DMS53 treated with DMSO at 0.1 percent for 48 hours (cell line): ENCODE results near the gene GABRG3.
A peak's percentile ranks its signal among the peaks of the same experiment; 100 is the strongest.
"Not testable (repeated sequence)": the region's sequence is repeated elsewhere in the genome, so short reads cannot be mapped to it uniquely, and the experiment has no call there.

Experiments
- DNase-seq: peaks from one replicate; lab custom pipeline; 2025; ENCODE audit not compliant: unreplicated experiment; lab: John Stamatoyannopoulos, UW

Gene GABRG3

DNA sequence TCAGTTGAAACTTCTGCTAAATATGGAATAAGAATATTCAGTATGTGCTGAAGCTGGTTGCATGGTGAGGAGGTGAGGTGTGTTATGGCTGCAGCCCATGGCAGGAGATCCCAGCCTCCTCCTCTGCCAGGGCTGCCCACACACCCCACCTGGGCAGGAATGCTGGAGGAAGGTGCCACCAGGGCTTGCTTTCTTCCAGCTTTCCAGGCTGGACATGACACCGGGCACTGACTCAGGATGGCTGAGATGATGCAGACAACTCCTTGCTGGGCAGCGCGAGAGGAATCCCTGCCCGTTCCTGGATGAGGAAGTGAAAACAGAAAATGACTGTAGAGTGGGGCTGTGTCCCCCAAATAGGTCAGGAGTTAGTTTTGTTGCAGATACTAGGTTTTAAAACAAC is 14.1 kb downstream of the GABRG3 start:
- no peak for DNase-seq

DNA sequence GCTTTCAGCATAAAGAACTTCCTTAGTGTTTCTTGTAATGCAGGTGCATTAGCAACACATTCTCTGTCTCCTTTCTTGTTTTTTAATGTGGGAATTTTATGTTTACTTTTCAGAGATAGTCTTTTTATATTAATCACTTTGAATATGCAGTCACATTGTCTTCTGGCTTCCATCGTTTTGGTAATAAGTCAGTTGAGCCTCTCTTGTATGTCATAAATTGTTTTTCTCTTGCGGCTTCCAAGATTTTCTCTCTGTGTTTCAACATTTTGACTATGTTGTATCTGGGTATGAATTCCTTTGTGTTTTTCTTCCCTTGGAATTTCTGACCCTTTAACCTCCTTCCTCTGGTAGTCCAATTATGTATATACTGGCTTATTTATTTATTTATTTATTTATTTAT is 25.3 kb downstream of the GABRG3 start:
- DNase-seq: no peak

DNA sequence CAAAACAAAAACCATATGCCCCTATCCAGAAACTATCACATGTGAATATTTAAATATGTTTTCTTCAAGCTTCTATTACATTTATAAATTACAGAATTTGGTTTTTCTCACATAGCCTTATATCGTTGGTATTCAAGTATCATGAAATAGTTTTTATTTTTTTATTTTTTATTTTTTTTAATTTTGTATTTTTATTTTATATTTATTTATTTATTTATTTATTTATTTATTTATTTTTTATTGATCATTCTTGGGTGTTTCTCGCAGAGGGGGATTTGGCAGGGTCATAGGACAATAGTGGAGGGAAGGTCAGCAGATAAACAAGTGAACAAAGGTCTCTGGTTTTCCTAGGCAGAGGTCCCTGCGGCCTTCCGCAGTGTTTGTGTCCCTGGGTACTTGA is 32.0 kb downstream of the GABRG3 start:
- DNase-seq: not testable (repeated sequence)

DNA sequence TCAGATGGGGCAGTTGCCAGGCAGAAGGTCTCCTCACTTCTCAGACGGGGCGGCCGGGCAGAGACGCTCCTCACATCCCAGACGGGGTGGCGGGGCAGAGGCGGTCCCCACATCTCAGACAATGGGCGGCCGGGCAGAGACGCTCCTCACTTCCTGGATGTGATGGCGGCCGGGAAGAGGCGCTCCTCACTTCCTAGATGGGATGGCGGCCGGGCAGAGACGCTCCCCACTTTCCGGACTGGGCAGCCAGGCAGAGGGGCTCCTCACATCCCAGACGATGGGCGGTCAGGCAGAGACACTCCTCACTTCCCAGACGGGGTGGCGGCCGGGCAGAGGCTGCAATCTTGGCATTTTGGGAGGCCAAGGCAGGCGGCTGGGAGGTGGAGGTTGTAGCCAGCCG is 33.2 kb downstream of the GABRG3 start:
- DNase-seq: not testable (repeated sequence)

DNA sequence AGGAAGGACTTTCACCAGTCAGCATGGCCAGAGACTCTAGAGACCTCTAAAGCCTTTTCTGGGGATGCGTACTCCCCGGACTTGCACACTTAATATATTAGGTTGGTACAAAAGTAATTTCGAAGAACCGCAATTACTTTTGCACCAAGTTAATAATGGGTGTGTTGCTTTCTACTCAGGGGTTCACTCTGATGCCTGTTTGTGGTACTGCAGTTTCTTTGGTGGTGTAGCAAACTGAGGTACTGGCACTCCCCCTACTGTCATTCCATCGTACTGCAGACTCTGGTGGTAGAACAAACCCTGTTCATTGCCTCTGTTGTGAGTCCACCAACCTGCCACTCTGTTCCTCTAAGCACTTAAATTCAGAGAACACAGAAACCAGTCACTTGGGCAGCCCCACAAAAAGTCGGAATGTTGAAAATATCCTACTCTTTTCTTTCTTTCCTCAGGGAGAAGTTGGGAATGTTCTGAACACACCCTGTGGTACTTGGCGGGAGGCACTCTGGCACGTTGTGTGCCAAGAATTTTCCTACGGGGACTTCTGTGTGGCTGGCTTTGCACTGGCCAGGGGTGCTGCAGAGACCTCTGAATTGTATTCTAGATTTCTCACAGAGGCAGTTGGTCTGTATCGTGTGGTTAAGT is 46.3 kb downstream of the GABRG3 start:
- DNase-seq: peak; percentile 53

DNA sequence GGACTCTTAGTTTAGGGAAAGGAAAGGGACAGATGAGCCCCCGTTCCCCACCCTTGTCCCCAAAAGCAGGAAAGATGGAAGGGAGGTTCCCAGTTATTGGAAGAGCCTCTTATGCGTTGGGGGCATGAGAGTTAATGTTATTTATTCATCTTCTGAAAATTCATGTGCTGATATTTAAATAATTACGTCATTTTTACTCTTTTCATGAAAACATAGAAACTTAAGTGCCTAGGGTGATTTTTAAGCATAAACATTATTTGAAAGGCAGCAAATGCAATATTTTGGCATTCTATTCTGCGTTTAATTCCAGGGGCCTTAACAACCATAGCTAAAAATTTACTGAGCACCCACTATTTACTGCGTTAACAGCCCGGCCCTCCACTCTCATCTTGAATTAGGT is 48.7 kb downstream of the GABRG3 start:
- DNase-seq: no peak

DNA sequence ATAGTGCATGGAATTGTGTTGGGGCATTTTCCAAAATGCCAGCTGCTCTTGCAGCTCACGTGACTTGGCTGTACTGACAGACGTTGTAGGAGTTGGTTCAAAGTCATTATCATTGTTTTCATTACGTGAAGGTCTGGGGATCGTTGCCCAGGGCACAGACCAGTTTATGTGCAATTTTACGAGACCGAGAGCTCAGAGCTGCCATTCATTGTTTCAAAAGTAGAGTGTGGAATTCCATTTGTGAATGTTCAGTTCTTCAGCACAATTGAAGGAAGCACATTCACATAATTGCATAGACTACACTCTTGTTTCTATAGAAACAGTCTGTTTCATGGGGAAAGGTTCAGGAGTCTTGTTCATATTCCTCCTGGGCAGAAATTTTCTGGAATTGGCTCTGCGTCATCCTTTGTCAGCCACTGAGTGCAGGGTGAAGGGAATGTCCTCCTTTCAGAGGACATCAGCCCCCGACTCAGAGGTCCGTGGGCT is 54.5 kb downstream of the GABRG3 start:
- no peak for DNase-seq

DNA sequence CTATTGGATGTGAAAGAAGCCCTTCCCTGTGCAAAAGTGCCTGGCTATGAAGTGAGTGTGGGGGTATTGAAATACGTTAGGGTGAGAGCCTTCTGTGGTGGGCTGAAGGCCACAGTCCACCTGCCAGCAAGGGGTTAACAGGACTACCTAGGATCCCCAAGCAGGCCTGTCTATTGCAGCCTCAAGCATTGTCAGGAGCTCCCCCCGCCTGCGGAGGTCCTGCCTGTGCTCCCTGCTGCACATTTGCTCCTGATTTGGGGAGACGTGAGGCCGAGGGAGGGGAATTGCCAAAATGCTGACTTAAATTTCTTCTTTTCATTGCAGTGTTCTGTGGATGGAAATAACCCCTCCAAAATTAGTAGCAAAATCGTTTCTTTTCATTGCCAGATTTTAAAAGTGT is 56.2 kb downstream of the GABRG3 start:
- no peak for DNase-seq

DNA sequence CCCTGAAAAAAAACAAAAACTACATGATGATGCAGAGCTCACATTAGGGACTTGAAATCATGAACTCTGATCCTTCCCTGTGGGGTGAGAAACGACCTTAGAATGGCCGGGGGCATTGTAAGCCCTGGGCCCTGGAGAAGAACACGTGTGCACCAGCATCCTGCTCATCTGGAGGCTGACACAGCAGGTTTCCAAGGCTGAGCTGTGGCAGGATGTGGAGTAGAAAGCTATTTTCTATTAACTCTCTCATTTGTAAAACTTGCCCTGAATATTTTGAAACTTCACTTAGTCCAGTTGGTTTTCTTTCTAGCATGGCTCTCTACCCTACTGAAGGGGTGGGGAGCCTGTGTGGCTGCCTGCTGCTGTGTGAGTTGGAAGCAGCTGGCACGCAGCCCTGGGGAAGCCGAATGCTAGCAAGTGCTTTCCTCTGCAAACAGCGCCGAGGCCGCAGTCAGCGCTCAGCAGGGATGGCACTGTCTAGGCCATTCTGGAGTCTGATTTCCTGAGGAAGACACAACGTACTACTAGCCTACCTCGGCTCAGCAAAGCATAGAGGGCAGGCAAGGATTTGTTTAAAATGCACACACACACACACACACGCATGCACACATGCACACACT is 58.0 kb downstream of the GABRG3 start:
- no peak for DNase-seq

DNA sequence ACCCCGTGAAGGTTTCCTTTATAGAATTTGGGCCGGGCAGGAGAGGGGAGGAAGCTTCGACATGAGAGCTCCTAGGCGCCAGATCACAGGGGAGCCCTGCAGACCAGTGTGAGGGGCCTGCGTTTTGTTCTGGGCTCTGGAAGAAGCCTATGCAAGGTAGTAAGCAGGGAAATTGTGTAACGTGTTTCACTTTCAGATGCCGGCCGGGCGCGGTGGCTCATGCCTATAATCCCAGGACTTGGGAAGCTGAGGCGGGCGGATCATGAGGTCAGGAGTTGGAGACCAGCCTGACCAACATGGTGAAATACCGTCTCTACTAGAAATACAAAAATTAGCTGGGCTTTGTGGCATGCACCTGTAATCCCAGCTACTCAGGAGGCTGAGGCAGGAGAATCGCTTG is 65.2 kb downstream of the GABRG3 start:
- DNase-seq: no peak

DNA sequence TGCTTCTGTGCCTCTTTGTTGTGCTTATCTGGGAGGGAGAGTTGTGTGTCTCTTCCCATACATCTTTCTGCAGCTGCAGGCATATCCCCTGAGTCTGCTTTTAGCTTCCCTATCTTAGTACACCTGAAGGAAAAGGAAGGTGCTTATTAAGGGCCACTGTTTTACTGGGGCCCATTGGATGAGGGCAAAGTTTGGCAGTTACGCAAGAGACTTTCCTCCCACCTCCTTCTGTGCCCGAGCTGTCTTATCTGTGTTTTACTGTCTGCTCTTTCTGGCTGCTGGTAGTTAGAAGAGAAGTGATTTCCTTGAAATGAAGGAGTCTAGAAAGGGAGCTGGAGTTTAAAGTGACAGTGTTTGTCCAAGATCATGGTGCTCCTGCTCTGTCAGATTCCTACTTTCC is 66.5 kb downstream of the GABRG3 start:
- DNase-seq: no peak

DNA sequence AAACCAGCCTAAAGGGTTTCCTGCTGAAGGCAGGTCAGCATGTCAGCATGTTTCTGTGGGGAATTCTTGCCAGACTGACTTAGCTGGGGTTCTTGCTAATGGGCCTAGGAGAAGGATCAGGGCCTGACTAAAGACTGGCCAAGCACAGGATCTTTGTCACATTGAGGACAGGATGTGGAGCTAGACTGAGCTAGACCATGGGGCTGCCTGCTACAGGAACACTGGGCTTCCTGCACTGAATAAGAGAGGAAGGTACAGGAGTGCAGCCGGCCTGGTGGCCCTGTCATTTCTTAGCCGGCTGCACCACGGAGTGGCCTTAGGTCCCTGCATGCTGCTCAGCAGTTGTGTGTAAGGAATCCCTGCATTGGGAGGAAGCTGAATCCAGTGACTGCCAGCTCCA is 68.2 kb downstream of the GABRG3 start:
- DNase-seq: no peak

DNA sequence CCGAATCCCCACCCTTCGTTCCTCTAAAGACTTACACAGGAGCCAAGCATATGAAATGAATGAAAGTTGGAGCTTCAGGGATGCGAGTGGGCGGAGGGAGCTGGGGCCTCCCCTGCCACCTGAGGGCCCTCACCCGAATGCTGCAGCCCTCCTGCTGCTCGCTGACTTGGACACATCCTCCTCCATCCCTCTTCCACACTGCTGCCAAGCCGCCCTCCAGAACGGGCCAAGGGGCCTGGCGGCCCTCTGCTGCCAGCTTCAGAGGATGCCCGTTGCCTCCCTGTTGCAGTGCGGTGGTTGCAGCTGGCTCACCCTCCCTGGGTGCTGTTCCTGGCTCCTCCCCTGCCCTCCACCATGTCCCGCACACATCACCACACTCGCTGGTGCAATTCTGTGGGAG is 71.2 kb downstream of the GABRG3 start:
- no peak for DNase-seq

DNA sequence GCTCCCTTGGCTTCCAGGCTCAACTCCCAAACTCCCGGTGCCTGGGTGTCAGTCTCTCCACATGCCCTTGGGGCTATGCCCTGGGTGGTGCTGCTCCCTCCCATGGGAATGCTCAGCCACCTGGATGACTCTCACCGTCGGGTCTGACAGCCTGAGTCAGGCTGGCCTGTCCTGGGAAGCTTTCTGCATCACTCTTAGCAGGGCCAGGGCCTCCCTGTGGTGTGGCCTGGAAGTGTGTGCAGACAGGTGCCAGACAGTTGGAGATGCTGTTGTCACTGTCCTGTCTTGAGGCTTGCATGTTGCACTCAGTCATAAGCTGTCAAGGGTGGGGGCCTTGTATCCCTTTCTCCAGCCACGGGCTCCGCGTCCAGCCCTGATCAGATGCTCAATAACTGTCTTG is 71.7 kb downstream of the GABRG3 start:
- DNase-seq: no peak

DNA sequence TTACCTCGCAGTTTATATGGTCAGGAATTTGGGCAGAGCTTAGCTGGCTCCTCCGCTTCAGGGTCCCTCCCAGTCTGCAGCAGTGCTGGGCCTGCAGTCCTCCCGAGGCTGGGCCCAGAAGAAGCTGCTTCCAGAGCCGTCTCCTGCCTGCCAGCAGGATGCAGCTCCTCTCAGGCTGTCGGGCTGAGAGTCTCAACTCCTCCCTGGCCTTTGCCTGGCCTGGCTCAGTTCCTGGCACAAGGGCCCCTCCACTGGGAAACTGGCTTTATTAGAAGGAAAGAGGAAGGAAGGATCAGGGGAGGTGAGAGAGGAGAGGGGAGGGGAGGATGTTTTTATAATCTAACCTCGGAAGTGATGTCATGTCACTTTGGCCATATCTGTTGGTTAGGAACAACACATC is 72.8 kb downstream of the GABRG3 start:
- DNase-seq: no peak

DNA sequence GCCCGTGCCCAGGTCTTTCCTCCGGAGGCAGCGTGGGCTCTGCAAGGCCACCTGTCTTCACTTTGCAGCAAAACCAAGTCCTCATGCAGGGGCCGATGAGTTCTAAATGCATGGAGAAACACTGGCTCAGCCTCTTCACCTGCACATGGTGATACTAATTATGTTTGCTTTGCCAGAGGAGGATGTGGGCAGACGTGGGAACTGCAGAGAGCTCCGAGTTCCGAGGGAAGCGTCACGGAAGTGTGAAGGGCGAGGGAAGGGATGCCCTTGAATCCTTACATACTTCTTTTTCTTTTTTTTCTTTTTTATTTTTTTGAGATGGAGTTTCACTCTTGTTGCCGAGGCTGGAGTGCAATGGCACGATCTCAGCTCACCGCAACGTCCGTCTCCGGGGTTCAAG is 74.8 kb downstream of the GABRG3 start:
- no peak for DNase-seq

DNA sequence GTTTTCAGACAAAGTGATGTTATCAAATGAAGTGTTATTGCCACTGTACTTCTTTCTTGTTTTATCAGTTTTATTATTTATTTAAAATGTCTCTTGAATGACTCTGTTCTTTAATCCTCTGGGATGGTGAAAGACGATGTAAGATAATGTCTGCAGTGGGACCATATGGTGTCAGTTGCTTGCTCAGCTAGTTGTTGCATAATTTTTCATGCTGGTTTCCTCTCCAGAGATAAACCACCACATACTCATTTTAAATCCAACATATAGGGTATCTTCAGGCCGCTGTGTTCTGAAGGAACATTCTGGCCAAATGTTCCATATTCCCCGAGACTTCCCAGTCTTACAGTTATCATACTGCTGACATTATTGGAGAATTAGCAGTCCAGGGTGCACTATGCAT is 75.9 kb downstream of the GABRG3 start:
- no peak for DNase-seq

DNA sequence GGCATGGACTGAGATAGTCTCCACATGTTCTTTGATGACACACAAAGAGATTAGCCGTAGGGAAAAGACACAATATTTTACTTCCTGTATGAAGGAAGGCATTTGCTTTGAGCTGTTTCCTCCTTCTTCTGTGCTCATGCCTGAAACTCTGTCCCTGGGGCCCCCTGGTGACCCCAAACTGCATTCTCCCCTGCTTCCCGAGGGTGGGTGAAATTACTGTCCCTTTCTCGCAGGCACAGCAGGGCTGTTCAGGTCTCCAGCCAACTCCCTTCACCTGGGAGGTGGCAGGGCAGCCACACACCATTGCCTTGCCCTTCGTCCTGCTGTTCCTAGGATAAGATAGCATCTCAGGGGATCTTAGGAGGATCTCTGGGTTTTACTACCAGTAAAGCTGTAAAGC is 79.2 kb downstream of the GABRG3 start:
- no peak for DNase-seq

DNA sequence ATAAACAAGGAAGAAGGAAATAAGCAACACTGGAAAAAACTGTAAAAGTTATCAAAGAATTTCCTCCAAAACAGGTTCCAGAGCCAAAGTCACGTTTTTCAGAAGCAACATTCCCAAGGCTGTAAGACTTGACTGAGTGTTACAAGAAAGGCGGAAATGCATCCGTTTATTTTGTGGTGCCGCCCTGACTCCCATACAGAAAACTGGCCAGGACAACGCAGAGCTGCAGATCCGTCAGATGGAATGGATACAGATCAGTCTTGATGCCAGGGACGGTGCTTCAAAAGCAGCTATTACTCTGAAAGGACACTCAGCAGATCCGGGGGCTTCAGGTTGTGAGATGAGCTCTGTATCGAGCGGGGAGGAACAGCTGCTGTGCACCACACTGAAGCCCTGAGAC is 83.4 kb downstream of the GABRG3 start:
- DNase-seq: no peak

DNA sequence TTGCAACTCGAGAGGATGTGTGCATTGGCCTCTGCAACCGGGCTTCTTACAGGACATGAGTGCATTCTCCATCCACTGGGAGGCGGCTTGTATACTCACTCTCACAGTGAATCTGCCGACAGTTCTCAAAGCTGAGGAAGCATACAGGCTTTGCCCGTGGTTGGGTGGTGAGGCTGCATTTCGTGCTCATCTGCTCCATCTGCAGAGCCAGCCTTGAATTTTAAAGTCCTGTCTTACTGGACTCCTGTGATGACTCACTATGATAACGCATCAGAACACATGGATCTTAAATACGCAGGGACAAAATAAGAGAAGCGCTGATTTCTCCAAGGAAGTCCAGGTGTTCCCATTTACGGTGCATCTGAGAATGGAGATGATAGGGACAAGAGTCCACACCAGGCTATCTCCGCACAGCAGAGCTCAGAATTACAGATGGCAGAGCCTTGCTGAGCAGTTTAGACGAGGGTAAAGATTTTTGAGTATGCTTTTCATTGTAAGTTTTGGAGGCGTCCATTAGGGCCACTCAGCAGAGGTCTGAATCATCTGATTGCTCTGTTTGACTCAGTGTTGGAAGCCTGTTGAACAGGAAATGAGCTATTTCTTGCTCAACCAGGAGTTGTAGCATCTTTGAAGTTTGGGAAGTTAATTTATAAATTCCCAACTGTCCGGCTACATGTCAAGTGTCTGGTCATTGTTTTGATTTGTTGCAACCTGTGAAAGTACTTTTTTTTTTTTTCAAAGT is 87.1 kb downstream of the GABRG3 start:
- no peak for DNase-seq

DNA sequence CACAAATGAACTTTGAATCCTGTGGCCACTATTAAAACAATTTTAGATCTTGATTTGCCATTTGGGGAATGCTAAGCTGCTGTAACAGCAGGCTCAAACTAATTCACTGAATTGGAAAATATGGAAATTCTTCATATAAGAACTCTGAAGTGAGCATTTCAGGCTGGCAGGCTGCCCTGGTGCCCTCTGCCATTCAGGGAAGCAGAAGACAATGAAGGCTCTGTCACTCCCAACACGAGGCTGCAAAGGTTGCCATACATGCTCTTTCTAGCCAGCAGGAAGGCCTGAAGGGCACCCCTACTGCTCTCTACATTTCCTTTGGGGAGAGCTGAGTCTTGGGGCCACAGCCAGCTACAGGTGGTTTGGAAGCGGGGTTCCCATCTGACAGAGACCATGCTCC is 88.0 kb downstream of the GABRG3 start:
- no peak for DNase-seq

DNA sequence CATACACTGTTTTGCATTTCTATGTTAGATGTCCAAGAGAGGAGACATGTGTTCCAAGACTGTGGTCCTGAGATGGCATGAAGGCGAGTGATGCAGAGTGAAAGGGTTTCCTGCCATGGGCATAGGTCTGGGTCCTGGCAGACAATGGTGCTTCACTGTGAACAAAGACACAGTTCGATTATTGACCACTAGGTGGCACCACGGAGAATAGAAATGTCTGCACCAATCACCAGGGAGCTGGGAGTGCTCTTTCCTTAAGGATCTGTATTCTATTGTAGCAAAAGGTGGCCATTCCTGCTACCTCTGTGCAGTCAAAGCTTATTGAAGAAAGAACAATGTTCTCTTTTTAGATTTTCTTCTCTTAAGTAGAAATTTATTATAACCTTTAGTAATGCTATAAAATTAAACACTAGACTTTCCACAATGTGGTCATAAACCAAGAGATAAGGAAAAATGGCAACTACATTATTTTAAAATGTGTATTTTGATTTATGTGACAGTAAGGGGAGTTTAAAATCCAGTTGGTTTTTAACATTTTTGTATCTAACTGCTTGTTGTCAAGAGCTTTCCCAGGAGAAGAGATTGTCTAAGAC is 88.7 kb downstream of the GABRG3 start:
- DNase-seq: peak; percentile 56
